GM12864 (cell line): ENCODE measurements around the gene NENF.

Source experiments
- DNase-seq: peaks from one replicate; pipeline ENCODE4 v3.0.0-alpha.2; 2011; ENCODE audit warnings: low read depth
- H3K4me3 ChIP-seq: 2 replicates; pipeline ENCODE4 v1.5.1; 2011; ENCODE audit warnings: mild to moderate bottlenecking, low read depth, low read length, control low read depth
- TF ChIP-seq, protein P1 (sequence below): IDR thresholded peaks from 2 replicates; pipeline ENCODE4 v1.5.1; 2011; ENCODE audit warnings: low read depth, mild to moderate bottlenecking, moderate library complexity, low read length, control low read depth, inconsistent platforms; ENCODE audit errors: missing control alignments

Gene NENF

DNA sequence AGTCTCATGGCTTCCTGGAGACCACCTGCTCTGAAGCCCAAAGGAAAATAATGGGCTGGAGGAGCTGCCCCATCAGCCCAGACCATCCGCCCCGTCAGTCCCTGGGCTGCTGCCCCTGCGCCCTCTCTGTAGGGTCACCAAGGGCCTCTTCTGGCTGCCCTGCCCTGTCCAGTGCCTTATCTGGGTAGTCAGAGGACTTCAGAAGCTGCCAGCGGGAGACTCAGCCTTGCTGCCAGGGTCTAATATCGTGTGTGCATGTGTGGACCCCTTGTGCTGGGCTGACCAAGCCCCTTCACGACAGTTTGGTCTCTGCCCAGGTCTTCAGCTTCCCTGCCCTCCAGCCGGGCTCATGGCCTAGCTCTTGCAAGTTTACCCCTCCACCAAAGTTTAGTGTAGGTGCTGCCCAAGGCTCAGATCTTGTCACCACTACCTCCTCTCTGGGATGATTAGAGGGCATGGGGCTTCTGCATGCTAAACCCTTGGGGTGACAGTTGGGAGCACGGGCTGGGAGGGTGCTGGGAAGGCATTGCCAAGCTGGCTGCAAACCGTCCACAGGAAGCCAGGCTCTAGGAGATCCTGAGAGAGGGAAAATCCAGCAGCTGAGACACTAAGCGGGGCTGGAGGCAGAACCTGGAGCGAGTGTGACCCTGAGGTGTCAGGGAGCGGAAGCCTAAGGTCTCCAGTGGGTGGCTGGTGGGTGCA, 20.6 kb downstream of the NENF start:
- no peak overlapping the region for H3K4me3 ChIP-seq
- TF ChIP-seq, protein P1, sequence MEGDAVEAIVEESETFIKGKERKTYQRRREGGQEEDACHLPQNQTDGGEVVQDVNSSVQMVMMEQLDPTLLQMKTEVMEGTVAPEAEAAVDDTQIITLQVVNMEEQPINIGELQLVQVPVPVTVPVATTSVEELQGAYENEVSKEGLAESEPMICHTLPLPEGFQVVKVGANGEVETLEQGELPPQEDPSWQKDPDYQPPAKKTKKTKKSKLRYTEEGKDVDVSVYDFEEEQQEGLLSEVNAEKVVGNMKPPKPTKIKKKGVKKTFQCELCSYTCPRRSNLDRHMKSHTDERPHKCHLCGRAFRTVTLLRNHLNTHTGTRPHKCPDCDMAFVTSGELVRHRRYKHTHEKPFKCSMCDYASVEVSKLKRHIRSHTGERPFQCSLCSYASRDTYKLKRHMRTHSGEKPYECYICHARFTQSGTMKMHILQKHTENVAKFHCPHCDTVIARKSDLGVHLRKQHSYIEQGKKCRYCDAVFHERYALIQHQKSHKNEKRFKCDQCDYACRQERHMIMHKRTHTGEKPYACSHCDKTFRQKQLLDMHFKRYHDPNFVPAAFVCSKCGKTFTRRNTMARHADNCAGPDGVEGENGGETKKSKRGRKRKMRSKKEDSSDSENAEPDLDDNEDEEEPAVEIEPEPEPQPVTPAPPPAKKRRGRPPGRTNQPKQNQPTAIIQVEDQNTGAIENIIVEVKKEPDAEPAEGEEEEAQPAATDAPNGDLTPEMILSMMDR = no peak
- DNase-seq = no peak

DNA sequence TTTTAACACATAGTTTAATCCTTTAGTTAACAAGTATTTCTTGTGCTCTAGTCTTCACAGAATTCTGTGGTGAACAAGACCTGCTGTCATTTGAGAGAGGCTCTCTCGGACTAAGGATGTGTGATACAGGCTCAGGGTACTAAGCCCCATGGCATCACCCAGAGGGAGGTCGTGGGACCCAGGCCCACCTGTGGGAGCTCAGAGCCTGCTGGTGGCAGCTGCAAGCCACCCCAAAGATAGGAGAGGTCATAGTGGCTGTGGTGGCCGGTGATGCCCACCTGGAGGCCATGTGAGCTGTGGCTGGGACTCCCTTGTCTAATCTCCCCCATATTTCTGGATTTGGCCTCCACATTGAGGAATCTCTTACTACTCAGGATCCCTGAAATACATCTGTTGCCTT, 22.0 kb downstream of the NENF start:
- DNase-seq = no peak
- no peak overlapping the region for H3K4me3 ChIP-seq
- TF ChIP-seq, protein P1 = no peak

DNA sequence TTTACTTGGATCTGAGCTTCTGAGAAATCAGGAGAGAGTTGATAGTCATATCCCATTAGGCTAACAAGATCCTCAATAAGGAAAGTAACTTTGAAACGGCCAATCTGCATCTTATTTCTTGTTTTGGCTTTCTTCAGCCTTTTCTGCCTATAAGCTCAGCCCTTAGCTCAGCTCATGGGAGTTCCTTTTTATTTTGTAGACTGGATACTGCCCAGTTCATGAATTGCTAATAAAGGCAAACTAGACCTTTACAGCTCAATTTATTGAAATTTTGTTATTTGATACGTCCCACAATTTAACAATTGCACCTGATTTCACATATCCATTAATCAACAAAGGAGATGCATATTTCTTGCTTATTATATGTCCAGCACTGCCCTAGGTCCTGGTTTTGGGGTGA, 22.7 kb downstream of the NENF start:
- TF ChIP-seq, protein P1 = no peak
- H3K4me3 ChIP-seq = no peak overlapping the region
- DNase-seq = no peak

DNA sequence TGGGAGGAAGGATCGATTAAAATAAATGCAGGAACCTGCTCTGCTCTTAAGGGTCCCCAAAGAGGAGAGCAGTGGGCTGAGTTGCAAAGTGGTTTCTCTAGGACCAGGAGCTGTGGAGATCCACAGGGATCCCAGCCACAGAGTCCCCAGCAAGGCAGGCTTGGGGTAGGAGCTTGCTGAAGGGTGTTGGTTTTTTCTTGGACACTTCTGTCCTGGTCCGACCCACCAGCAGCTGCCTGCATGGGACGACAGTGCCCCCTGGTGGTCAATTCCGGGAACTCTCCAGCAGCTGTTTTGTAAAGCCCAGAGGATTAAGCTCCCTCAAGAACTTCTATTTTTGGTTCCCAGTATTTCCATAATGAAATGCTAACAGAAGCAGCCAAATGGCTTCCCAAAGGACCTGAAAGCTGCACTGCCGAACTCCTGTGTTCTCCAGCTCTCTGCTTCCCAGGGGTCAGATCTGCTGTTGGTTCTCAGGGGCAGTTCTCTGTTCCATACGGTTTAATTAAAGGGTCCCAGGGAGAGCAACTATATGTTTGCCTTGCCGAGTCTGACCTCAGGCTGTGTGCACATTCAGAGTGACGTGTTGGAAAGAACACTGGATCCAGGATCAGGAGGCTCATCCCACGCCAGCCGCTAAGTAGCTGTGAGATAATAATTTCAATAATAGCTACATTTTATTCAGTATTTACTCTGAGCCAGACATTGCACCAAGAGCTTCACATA, 23.2 kb downstream of the NENF start:
- no peak for DNase-seq
- no peak overlapping the region for H3K4me3 ChIP-seq
- TF ChIP-seq, protein P1 = peak; percentile 97

DNA sequence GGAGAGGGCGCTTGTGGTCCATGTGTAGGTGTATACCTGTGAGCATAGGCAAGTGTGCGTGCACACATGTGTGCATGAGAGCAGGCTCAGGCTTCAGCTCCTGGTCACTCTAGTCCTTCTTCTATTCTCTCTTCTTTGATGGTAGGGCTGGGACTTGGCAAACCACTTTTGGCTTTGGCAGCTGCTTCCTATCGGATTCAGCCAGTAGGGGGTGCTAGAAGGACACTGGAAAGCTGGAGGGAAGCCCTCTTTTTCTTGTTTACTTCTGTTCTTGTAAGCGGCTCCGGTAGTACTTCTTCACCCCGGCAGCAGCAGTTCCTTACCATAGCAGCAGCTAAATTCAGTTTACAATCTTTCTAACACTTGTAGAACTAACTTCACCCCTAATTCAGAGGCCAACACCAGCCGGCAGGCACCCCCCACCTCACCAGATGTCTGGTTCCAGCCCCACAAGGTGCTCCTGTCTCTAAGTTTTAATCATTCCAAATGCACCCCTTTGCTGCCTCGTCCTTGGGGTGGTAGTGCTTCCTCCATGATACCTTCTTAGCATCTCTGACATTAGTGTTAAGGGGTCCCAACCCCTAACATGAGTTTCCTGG, 25.1 kb downstream of the NENF start:
- H3K4me3 ChIP-seq = no peak overlapping the region
- TF ChIP-seq, protein P1 = peak; percentile 71
- no peak for DNase-seq

DNA sequence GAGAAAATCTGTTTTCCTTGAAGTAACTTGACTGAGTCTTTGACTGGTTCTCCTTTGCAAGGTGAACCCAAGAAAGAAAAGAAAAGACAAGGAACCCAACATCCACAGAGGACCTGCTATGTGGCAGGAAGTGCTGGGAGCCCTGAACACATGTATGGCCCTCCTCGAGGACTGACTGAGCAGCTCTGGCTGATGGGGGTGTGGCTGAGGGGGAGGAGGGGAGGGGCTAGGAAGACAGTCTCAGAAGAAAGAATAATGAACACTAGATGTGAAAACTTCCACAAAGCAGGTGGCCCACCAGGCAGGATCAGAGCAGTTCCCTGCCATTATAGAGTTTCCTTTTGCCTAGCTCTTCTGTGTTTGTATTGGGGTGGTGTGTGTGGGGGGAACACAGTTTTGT, 26.1 kb downstream of the NENF start:
- no peak for DNase-seq
- TF ChIP-seq, protein P1 = no peak
- H3K4me3 ChIP-seq = no peak overlapping the region
